ENCODE measurements around the gene SVIL.
"Not testable (repeated sequence)": the region's sequence is repeated elsewhere in the genome, so short reads cannot be mapped to it uniquely, and the experiment has no call there.

SVIL gene

DNA sequence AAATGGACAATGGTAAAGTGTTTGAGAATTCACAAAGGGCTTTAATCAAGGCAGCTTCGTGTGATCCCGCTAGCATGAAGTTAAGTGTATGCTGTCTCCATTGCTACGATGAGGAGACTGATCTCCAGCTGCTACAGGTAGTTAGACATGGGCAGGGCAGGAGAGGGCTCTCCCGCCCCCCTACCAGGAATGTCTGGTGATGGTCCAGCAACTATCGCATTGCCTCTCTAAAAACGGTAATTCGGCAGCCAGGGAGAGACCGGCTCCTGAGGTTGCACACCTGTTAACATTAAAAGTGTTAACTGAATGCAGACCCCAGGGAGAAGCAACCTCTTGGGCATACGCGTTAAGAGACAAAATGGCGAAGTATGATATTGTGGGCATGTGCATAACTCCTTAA lies 37.9 kb downstream of the SVIL start:
- FAIRE-seq, result no peak

DNA sequence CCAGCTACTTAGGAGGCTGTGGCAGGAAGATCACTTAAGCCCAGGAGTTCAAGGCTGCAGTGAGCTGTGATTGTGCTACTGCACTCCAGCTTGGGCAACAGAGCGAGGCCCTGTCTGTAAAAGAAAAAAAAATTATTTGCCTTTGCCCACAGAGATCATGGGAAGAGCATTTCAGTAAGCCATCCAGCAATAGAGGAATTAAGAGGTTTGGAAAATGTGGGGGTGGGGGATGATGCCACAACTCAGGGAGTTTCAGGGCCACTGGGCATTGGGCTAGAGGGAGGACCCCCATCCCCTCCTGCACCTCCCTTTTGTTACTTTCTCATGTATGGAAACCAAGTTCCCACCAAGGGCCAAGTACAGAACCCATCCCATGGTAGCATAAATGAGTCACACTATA lies 38.4 kb downstream of the SVIL start:
- no peak for FAIRE-seq

DNA sequence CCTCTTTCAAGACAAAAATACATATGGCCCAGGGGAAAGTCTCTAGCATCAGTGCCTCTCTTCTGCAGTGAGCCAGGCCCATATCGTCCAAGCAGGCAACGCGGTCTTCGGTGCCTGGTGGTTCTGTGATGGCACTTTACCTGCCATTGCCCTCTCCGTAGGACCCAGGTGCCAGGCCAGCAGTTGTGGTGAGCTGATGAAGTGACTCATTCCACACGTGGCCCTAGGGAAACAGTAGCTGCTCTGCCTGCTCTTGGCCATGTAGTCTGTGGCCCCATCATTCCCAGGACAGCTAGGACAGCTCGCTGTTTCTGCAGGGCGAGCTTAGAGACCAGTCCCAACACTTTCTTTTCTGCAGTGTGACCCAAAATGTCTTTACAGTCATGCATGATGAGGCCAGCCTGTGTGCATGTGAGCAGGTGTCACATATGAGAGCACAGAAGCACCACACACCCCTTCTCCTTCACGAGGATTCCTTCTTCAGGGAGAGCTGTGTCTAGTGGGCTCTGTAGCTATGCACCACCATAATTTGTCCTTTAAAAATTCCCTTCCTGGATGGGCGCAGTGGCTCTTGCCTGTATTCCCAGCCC lies 39.0 kb downstream of the SVIL start:
- FAIRE-seq, result no peak

DNA sequence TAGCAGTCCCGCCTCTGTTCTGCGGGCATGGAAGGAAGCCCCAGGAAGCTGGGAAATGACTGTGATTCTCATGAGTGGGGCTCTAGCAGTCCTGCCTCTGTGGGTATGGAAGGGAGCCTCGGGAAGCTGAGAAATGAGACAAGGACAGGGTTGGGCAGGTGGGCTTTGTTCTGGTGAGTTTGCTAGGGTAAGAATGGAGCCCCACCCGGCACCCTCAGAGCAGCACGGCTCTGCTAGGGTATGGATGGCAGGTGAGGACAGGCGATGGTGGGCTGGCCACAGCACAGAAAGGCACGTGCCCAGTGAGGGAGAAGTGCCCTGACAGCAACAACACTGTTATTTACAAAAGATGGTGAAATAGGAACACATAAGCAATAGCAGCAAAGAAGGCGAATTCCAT lies 39.6 kb downstream of the SVIL start:
- no peak for FAIRE-seq

DNA sequence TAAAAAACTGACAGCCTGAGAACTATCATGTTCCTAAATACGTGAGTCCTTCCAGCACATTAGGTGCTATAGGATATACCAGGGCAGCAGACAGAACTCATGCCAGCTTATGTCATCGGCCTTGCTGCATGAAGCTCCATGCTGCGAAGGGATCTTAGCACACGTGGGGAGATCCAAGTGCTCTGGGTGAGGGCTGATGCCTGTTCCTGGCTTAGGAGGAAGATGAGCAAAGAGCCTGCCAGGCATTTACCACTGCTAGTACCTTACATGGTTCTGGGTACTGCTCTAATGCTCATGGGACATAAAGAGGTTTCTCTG lies 43.2 kb downstream of the SVIL start:
- no peak for FAIRE-seq

DNA sequence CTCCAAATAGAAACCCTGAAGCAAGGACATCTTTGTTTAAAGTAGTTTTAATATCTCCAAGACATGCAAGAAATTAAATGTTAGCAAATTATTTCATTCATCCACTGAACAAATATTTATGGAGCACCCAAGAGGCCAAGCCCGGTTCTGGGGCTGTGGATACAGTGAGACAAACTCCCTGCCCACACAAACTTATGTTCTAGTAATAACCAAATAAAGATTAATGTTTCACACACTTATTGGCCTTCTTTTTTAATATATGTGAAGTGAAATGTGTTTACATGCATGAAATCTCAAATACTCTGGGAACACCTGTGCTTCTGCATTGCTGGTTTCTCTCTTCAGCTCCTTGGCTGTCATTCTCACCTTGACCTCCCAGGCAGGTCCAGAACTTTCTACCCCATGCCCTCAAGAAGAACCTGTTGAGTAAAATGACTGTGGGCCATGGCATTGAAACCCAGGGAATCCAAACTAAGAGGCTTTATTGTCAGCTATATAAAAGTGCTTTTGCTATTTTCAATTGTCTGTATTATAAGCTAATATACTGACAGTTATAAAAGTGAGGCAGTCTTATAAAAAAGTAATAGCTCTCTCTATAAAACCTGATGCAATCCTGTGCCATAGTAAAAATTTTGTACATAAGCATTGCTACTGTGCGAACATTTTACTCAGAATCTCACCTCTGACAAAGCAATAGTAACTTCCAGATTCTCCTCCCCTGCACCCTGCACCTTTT lies 43.7 kb downstream of the SVIL start:
- FAIRE-seq, result no peak

DNA sequence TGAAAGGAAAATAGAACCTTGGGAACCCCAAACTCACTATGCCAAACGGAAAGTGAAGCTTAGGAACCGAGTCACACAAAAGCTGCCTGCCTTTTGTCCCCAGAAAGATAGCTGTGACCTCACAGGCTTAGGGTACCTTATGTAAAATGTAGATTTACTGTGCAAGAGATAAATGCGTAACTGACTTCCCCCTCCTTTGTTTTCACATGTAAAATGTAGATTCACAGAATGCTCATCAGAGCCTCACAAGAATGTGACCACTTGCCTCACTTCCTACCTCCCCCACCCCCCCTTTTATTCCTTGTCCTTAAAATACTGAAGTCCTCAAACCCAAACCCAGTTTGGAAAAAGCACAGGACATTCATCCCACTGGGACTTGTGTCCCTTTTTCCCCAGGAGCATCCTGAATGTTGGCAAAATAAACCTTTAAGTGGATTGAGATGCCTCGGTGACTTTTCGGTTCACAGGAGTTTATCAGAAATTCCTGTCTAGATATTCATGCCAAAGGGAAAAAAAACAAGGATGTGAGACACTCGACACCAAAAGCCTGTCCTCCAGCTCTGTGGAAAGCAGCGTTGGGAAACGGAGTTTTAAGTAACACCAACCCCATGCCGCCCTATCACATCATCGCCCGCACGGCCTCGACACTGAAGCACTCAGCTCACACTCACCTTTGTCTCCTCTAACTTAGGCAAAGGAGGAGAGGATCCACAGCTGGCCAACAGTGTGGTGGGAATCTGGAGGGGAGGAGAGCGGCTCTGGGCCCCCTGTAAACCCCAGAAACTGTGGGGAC lies 45.9 kb downstream of the SVIL start:
- no peak for FAIRE-seq

DNA sequence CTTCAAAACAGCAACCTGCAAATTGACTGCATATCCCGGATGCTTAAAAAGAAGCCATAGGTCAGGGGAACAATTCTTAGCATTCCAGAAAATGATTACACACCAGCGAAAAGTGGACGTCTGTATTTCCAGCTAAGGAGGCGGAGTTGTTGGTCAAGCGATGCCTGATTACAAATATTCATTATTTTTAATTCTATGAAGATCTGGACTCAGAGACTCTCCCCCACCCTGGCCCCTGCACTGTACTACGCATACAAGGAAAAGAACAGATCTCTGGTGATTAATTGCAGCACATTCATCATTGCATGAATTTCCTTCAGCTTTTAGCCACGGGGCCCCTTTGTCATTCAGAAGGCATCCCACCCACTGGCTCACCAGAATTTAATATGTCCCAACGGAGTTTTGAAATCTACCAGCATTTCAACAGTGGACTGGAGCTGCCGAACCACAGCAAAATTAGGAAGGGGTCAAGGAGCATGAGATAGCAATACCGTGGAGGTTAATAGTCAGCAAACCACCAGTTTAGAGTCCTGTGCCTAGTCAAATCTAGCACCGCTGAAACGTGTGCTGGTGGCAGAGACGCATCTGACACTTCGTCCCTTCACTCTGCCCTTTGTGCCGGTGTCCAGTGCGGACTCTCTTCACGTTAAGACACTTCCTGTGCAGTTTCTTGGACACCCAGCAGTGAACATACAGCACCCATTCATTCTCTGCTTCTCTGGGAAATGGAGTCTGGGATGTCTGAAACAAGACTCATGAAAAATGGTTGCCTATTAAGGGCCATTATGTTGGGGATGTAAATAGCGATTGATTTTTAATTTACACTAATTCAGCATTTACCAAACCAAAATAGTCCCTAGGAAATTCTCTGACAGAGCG lies 46.8 kb downstream of the SVIL start:
- not testable (repeated sequence) for FAIRE-seq

DNA sequence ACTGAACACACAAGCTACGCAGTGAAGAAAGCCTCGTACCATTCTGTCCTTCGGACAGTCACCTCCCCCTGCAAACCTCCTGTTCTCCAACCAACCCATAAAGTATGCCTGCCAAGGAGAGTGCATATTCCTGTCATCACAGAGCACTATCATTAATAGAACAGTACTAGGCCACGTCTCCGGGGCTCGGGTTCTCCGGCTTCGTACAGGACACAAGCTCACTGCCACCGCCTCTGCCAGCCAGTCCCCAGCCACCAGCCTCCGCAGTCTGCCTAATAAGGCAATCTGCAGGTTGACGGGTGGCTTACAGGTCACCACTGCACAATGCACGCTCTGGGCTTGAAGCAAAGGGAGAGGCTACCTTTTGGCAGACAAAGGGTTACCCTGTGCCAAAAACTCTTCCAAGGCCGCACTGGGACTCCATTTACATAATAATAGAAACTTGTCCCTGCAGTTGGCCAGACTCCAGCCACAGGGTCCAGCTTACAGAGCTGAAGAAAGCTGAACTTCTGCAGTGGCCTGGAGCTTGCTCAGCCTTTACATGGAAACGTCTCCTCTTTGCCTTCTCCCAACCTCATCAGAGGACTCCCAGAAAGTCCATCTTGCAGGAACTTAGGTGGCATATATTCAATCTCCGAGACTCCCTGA lies 47.5 kb downstream of the SVIL start:
- not testable (repeated sequence) for FAIRE-seq

DNA sequence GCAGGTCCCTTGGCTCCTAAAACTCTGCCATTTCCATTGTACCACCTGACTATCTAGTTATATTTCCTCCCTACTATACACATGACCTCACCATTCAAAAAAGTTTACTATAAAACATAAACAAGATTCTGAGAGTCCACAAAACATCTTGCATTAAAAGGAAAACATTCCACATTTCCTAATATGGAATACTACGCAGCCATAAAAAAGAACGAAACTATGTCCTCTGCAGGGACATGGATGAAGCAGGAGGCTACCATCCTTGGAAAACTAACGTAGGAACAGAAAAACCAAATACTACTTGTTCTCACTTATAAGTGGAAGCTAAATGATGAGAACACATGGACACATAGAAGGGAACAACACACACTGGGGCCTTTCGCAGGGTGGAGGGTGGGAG lies 48.3 kb downstream of the SVIL start:
- FAIRE-seq, result no peak

DNA sequence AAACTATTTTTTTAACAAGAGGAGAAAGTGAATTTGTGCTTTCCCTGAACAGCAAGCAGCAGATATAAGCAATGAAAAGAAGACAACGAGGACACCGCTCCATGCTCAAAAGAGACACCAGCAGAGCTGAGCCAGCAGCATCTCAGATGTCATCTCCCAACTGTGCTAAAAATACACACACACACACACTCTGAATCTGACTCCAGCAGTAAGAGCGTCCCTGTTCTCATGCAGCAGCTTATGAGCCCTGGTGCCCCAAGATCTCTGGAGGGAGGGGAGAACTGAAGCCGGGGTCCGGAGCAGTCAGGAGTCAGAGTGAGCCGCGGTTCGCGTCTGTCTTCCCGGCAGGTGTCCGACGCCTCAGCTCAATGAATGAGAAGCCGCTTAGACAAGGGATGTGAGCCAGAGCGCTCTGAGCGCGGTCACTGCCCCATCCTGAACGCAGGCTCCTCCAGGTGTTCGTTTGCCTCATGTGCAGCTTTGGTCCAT lies 49.2 kb downstream of the SVIL start:
- no peak for FAIRE-seq

DNA sequence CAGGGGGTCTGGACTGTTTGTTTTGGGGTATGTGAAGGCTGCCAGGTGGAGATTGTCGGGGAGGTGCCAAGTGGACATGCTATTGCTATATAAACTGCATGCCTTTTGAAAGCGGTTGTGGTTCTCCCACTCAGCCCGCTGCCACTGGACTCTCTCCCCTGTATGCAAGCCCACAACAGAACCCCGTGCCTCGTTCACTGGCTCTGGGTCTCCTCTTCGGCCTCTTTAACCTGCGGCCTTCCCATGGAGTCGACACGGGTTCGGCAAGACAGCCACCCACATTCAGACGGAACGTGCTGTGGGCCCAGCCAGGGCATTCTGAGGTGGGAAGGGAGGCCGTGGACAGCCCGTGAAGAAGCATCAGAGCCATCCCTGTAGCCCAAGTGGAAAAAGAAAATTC lies 50.3 kb downstream of the SVIL start:
- no peak for FAIRE-seq

DNA sequence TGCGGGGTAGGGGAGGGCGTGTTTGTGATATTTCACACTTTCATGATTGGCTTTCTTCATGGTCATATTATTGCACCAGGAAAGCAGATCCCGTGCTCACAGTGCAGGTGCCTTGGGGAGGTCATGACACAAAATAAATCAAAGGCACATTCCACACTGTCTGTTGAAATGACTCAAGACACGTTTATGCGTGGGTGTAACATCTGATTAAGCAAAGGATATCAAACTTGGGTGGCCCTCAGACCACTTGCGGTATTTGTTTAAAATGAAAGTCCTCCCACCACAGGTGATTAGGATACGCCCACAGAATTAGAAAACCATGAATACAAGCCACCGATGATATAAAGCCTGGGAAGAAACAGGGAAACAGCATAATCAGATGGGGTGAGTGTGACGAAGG lies 51.1 kb downstream of the SVIL start:
- FAIRE-seq, result no peak

DNA sequence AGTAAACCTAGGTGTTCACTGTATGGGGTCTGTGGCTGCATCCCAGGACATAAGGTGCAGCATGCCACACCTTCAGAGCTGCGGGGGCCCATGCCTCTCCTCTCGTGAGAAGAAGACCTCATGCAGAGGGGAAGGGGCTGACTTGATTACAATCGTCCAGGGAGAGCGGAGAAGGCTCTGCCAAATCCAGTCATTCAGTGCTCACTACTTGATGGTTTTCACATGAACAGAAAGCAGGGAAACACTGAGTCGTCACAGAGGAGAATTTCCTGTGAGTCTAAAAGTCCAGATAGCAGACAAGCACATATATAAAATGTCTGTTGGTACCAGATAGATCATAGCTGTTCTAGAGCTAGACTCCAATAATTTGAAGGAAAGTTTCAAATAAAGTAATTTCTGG lies 52.0 kb downstream of the SVIL start:
- not testable (repeated sequence) for FAIRE-seq

DNA sequence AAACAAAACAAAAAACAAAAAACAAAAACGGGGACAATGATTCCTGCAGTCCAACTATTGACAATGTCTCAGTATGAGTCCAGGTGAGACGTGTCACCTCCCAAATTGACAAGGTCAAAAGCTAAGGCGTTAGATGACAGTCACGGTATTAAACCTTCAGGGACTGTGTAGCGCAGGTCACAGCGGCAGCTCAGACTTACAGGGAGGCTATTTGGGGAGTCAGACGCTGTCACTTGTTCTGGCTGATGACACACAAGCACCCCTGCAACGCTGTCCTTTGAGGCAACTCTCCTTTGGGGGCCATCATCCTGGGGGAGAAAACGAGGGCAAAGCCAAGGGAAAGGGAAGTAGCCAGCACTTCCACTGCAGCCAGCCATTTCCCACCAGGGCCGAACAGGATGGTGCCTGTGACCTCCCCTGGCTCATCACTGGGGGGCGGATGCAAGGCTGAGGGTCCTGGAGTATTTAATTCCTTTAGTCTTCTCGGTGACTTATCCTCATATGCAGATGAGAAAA lies 55.3 kb downstream of the SVIL start:
- FAIRE-seq, result no peak

DNA sequence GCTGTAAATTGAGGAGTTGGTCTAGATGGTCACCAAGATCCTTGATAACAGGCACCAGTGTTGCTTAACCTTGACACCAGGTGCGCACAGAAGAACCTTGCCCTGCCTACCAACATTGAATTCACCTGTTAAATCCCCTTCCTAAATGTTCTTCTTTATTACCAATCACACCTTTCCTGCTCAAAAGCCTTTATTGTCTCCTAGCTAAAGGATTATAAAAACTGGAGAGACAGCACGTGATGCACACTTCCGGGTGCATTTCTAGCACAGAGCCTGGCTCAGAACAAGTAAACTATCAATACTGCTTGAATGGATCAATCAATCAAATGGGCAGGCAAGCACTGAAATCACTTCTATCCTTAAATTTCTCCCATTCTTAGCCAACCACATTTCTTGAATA lies 56.3 kb downstream of the SVIL start:
- no peak for FAIRE-seq

DNA sequence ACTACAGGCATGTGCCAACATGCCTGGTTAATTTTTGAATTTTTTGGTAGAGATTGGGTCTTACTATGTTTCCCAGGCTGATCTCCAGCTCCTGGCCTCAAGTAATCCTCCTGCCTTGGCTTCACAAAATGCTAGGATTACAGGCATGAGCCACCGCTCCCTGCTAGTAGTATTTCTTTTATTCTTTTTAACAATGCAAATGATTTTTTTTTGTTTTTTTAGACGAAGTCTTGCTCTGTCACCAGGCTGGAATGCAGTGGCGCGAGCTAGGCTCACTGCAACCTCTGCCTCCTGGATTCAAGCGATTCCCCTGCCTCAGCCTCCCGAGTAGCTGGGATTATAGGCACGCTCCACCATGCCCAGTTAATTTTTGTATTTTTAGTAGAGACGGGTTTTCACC lies 58.1 kb downstream of the SVIL start:
- FAIRE-seq, result no peak

DNA sequence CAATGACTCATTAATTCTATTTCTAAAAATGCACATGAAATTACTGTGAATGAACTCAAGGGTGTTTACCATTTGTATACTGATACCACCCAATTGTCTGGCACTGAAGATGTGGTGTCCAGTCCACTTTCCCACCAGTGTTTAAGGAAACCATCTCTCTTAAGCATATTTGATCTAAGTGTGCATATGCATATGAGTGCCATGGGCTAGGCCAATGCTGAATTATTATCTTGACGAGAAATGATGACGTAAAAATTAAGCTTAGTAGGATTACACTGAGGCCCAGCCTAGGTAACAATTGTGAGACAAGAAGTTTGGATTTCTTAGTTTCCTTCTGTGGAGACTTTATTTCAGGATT lies 59.7 kb downstream of the SVIL start:
- FAIRE-seq, result no peak

DNA sequence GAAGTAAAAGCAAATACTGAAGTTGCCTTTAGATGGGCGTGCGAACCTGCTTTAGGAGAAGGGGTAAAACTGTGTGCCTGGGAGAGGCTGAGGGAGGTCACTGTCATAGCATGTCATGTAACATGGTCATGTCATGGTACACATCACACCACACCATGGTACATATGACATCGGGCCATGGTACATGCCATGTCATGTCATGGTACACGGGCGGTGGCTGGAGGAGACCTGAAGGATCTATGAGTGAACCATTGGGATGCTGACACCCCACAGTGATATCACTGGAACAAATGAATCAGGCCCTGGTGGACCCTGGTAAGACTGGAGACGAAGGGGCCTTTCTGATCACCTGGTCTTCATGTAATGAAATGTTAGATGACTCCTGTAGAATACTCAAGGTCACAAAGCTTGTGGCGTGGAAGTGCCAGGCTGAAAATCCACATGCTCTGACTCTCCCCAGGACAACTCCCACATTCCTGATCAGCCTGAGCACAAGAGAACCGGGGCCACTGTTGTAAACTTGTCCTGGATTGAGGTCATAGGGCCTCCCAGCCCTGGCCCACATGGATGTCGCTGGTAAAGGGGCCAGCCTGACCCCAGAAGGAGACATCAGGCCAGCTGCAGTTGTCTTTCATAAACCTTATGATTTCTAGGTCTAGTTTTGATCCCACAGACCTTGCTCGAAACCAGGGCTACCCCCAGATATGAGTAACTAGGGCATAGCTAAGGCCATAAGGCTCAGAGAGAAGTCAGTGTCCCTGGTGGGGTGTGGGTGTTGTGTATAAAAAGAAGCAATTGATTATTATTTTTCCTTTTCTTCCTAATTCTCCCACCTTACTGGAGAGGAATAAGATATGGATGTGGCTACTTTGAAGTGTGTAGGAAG lies 60.3 kb downstream of the SVIL start:
- FAIRE-seq, result not testable (repeated sequence)

DNA sequence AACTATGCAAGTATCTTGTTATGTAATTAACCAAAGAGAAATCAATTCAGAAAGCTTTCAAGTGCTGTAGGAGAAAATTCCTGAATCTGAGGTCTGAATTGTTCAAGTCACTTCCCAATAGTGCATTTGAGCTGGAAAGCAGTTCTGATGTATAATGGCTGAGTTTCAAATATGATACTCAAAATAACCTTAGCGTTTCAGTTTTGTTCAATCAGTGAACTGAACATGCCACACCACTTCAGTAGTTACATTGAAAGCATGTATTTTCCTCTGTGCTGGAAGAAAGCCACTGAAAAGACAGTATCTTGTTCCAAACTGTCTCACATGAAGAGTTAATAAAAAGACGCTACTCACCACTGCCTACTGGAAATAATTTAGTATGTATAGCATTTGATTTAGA lies 64.5 kb downstream of the SVIL start:
- not testable (repeated sequence) for FAIRE-seq

DNA sequence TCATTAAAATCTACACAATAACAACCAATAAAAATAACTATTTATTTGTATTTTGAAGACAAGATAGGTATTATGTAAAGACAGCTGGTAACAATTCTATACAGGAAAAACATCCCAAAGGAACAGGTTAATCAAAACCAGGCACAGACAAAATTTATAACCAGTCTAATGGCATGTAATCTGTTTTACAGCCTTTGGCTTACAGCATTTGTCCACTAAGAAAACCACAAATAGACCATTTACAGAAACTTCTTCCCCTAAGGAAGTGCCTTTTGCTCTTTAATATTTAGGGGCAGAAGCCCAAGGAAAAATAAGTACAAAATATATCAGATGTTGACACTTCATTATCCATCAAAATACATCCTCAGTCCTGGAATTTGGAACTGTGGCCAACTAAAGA lies 65.0 kb downstream of the SVIL start:
- no peak for FAIRE-seq

All from islet of Langerhans (tissue), 1 donor.